Naive thymus-derived CD8-positive, alpha-beta T cell (primary cell): ENCODE measurements around the gene KDM2B. TPM values are rescaled to one million over a fixed set of nuclear protein-coding genes. Genes with fewer than 3 reads are reported as not detected.

Source experiments
- ATAC-seq, 2 donors: fragments of 150-1000 bp; cut with Tn5 transposase in 1 of 2; sonication (Bioruptor Pico), chemical (Tn5 transposase) in 1 of 2; 1 replicate in 1 of 2; 2 replicates in 1 of 2; pipeline ENCODE4 v1.10.0; 2021; ENCODE audit warnings: mild to moderate bottlenecking in 2 of 2, moderate library complexity in 2 of 2
- POLR2A ChIA-PET: fragments of 350-600 bp; sonication (Branson Sonifier 250); formaldehyde crosslinking; loops from one replicate; lab custom pipeline; 2021; ENCODE audit warnings: antibody characterized with exemption; lab: Charles Lee
- DNase-seq, 10 donors: peaks; one replicate each; pipeline versions ENCODE4 v3.0.0 to v3.0.0-alpha.2; 2020 to 2022
- H3K27ac Mint-ChIP-seq, 10 donors: one replicate each; pipeline ENCODE4 v1.8.0; 2020 to 2022; ENCODE audit warnings: mild to moderate bottlenecking in 10 of 10, mixed read lengths in 10 of 10, moderate library complexity in 4 of 10, inconsistent platforms in 1 of 10
- H3K27me3 Mint-ChIP-seq, 5 donors: one replicate each; pipeline ENCODE4 v1.8.0; 2021 to 2022; ENCODE audit warnings: mixed read lengths in 5 of 5
- H3K36me3 Mint-ChIP-seq, 3 donors: one replicate each; pipeline ENCODE4 v1.8.0; 2020 to 2022; ENCODE audit warnings: mixed read lengths in 3 of 3, mild to moderate bottlenecking in 2 of 3, inconsistent platforms in 1 of 3
- H3K4me1 Mint-ChIP-seq, 4 donors: one replicate each; pipeline ENCODE4 v1.8.0; 2021 to 2022; ENCODE audit warnings: mixed read lengths in 4 of 4
- H3K4me3 Mint-ChIP-seq, 10 donors: one replicate each; pipeline ENCODE4 v1.8.0; 2020 to 2022; ENCODE audit warnings: mild to moderate bottlenecking in 10 of 10, mixed read lengths in 10 of 10, moderate library complexity in 6 of 10, inconsistent platforms in 1 of 10
- H3K9me3 Mint-ChIP-seq, 9 donors: one replicate each; pipeline ENCODE4 v1.8.0; 2020 to 2022; ENCODE audit warnings: mixed read lengths in 9 of 9, mild to moderate bottlenecking in 3 of 9, inconsistent platforms in 1 of 9, moderate library complexity in 1 of 9
- polyA plus RNA-seq, 3 donors: library from polyadenylated mRNA; unstranded; fragments of 300-500 nt; fragmentation: Illumina TruSeq; gene quantifications; one replicate each; pipeline ENCODE4 v1.2.3, GENCODE V29; 2021
- total RNA-seq, 8 experiments: library from RNA in 2 of 8; stranded (reverse) in 2 of 8; gene quantifications; one replicate each; pipeline ENCODE4 v1.2.3 and lab custom pipeline; 2021 to 2026

Gene KDM2B
- total RNA-seq: 10 to 100 TPM; 91.8 to 95.0 TPM
- polyA plus RNA-seq: 10 to 100 TPM; 13.0 to 19.4 (median 18.4) TPM
- total RNA-seq (lab: John Stamatoyannopoulos, UW): 76.3 to 124 (median 104) reads per million in 6 experiments

- H3K36me3 Mint-ChIP-seq: no peaks in the 10 kb centered on the region
- peak within 1 kb of the TSS; percentile 91 to 100 (median 99) for H3K27ac Mint-ChIP-seq
- H3K27me3 Mint-ChIP-seq: no peaks in the 10 kb centered on the region
- no peaks in the 10 kb centered on the region for H3K9me3 Mint-ChIP-seq
- POLR2A ChIA-PET: interaction anchor here (0.6 to 10.6 kb wide), 17 partner anchors 10 to 221 kb away, joined by 3 to 150 read pairs (median 9); partner anchors contain the start of gene ORAI1
- DNase-seq (peak in 5 of 10 donors; percentile 13 to 42 (median 25)), ATAC-seq (peak; percentile 28 to 37)
- H3K4me1 Mint-ChIP-seq: peaks cover 20 to 48% (median 38%) of the 10 kb centered on the region in 4 donors
- peak within 1 kb of the TSS; percentile 95 to 99 (median 97) for H3K4me3 Mint-ChIP-seq
These were observed at the start of gene KDM2B for GRCh38 chr12:121580959-121581685. TSS of gene KDM2B (minus strand) at chr12:121581023. CDS start at chr12:121580911, 112 bp downstream.

GRCh38 chr12:121628536-121628935 lies 47.7 kb upstream of the KDM2B start:
- POLR2A ChIA-PET: interaction anchor here (0.6 to 11.6 kb wide), 13 partner anchors 9 to 323 kb away, joined by 3 to 291 read pairs (median 6); partner anchors contain the start of genes KDM2B and MORN3
- no peaks in the 10 kb centered on the region for H3K9me3 Mint-ChIP-seq
- peak overlapping the region; percentile 91 to 98 (median 97) for H3K27ac Mint-ChIP-seq
- H3K4me1 Mint-ChIP-seq: peaks cover 29 to 72% (median 68%) of the 10 kb centered on the region in 4 donors
- DNase-seq (no peak), ATAC-seq (no peak)
- peaks cover 0 to 11% (median 1%) of the 10 kb centered on the region in 3 donors for H3K36me3 Mint-ChIP-seq
- H3K4me3 Mint-ChIP-seq: peak overlapping the region; percentile 93 to 98 (median 94)
- no peaks in the 10 kb centered on the region for H3K27me3 Mint-ChIP-seq

DNA sequence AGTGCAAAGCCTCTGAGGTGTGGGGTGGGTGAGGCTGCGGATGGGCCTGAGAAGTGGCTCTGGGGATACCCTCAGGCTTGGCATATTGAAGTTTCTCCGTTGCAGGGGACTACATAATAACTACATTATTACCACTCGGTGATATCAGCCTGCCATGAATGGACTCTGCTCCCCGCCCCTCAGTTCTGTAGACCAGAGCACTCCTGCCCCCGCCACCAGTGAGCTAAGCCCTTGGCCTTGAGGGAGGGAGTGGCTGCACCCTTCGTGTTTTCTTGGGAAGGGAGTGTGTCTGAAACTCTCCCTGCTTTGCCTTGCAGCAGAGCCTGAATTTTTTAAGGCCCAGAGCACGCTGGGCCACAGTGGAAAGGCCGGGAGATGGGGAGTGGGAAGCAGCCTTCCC lies 47.2 kb upstream of the KDM2B start:
- H3K9me3 Mint-ChIP-seq: no peaks in the 10 kb centered on the region
- peaks cover 28 to 70% (median 65%) of the 10 kb centered on the region in 4 donors for H3K4me1 Mint-ChIP-seq
- no peaks in the 10 kb centered on the region for H3K27me3 Mint-ChIP-seq
- peaks cover 0 to 9% (median 1%) of the 10 kb centered on the region in 3 donors for H3K36me3 Mint-ChIP-seq
- H3K27ac Mint-ChIP-seq: peak overlapping the region; percentile 91 to 98 (median 97)
- DNase-seq (no peak), ATAC-seq (no peak)
- POLR2A ChIA-PET: interaction anchor here (0.5 to 11.6 kb wide), 18 partner anchors 9 to 1426 kb away, joined by 3 to 291 read pairs (median 6); partner anchors contain the start of genes KDM2B, MORN3, RHOF and TMEM120B
- peak overlapping the region; percentile 93 to 98 (median 94) for H3K4me3 Mint-ChIP-seq

DNA sequence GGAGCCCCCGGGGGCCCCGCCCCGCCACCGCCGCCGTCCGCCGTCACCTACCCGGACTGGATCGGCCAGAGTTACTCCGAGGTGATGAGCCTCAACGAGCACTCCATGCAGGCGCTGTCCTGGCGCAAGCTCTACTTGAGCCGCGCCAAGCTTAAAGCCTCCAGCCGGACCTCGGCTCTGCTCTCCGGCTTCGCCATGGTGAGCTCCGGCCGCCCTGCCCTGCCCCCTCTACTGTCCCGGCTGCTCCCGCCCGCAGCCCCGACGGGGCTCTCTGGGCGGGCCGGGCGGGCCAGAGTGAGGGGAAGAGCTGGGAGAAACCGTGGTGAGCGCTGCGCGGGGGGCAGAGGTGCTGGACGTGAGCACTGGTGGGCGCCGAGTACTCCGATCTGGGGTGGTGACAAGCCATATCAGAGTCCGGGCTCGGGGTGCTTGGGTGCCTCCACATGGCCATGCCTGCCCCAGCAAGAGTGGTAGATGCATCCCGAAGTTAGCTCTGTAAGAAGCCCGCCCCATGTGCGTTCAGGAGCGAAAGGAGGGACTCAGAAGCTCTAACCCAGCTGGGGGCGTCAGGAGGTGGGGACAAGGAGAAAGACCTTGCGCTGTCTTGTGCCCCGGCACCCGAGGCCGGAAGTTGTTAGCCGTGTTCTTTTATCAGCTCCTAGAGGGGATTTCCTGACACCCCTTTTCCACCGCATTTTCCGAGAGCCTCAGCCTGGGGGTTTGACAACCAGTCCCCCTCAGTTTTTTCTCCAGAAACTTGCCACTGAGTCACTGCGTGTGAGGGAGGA lies 46.2 kb upstream of the KDM2B start:
- DNase-seq (peak; percentile 70 to 94 (median 86)), ATAC-seq (peak; percentile 68 to 73)
- peaks cover 26 to 61% (median 55%) of the 10 kb centered on the region in 4 donors for H3K4me1 Mint-ChIP-seq
- peaks cover 0 to 5% (median 1%) of the 10 kb centered on the region in 3 donors for H3K36me3 Mint-ChIP-seq
- H3K27ac Mint-ChIP-seq: peak overlapping the region; percentile 91 to 98 (median 97)
- no peaks in the 10 kb centered on the region for H3K9me3 Mint-ChIP-seq
- POLR2A ChIA-PET: interaction anchor here (0.6 to 11.6 kb wide), 37 partner anchors 10 to 622 kb away, joined by 3 to 291 read pairs (median 6); partner anchors contain the start of genes KDM2B, MORN3, RHOF and RNF34
- H3K4me3 Mint-ChIP-seq: peak overlapping the region; percentile 93 to 98 (median 94)
- H3K27me3 Mint-ChIP-seq: no peaks in the 10 kb centered on the region

DNA sequence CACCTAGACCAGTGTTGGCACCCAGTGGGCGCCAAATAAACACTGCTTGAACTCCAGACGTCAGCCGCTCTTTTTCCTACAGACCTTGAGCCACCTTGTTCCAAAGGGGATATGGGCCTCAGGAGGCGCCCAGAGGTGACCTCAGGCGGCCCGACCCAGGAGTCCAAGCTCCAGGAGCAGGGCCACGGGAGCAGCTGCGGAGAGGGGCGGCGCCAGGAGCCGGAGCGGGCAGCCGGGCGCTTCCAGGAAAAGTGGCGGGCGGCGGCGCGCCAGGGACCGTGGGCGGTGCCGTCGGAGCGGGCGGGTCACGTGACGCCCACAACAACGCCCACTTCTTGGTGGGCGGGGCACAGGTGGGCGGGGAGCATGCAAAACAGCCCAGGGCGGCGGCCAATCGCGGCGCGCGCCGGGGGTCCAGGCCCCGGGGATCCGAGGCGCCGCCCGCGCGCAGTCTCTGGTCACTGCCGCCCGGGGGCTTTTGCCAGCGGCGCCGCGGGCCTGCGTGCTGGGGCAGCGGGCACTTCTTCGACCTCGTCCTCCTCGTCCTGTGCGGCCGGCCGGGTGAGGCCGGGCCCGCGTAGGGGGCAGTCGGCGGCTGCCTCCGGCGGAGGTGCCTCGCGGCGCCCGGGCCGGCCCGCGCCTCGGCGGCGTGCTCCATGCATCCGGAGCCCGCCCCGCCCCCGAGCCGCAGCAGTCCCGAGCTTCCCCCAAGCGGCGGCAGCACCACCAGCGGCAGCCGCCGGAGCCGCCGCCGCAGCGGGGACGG lies 45.4 kb upstream of the KDM2B start, which contains the start of gene ORAI1:
Gene ORAI1, plus strand, starts transcription at position 444 of the 766 bp plus-strand sequence.
- Mint-ChIP-seq H3K36me3 (peaks cover 0 to 4% (median 1%) of the 10 kb centered on the region in 3 donors), H3K27ac (peak within 1 kb of the TSS; percentile 91 to 98 (median 97)), H3K27me3 (no peaks in the 10 kb centered on the region), H3K9me3 (no peaks in the 10 kb centered on the region), H3K4me3 (peak within 1 kb of the TSS; percentile 93 to 98 (median 94)), H3K4me1 (peaks cover 22 to 53% (median 48%) of the 10 kb centered on the region in 4 donors)
- ATAC-seq (peak; percentile 68 to 69), DNase-seq (peak; percentile 91 to 98 (median 96))
- POLR2A ChIA-PET: interaction anchor here (0.5 to 11.6 kb wide), 37 partner anchors 11 to 621 kb away, joined by 3 to 291 read pairs (median 6); partner anchors contain the start of genes KDM2B, MORN3, RHOF and RNF34

DNA sequence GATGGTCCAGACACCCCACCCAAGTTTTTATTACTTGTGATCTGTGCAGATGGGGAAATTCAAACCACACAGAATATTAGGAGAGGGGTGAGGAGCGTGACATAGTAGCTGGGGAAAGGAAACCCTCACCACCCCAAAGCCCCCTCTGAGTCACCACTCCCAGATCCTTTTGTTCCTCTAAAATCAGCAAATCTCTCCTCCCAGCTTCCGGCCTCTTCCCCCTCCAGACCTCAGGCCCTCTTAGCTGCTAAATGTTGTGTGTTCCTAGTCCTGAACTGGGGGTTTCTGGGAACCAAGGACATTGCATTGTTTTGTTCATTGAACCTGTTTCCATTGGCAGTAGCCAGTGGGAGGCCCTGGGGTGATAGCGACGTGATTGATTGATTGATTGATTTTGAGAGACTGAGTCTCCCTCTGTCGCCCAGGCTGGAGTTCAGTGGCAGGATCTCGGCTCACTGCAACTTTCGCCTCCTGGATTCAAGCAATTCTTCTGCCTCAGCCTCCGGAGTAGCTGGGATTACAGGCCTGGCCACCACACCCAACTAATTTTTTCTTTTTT lies 39.6 kb upstream of the KDM2B start:
- DNase-seq: no peak
- peak overlapping the region in 2 of 10 donors; percentile 16 to 65 for H3K27ac Mint-ChIP-seq
- H3K4me3 Mint-ChIP-seq: no peak overlapping the region
- POLR2A ChIA-PET: interaction anchor here (0.7 to 11.6 kb wide), 4 partner anchors 26 to 408 kb away, joined by 3 to 150 read pairs (median 4); partner anchors contain the start of gene KDM2B
- no peak for ATAC-seq
- H3K27me3 Mint-ChIP-seq: no peaks in the 10 kb centered on the region
- H3K36me3 Mint-ChIP-seq: no peaks in the 10 kb centered on the region
- peaks cover 8 to 30% (median 12%) of the 10 kb centered on the region in 4 donors for H3K4me1 Mint-ChIP-seq
- H3K9me3 Mint-ChIP-seq: no peaks in the 10 kb centered on the region

DNA sequence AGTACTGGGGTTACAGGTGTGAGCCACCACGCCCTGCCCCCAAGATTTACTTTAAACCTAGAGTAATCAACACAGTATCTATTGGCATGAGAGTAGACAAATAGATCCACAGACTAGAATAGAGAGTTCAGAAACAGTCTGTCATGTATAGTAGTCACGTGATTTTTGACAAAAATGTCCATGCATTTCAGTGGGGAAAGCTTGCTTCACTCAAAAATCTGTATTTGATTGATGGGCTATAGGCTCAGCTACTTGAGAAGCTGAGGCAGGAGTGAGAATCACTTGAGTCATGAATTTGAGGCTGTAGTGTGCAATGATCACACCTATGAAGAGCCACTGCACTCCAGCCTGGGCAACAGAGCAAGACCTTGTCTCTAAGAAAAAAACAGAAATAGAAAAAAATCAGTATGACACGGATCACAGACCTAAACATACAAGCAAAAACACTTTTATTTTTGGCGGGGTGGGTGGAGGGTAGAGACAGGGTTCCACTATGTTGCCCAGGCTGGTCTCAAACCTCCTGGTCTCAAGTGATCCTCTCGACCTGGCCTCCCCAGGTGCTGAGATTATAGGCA lies 37.9 kb upstream of the KDM2B start:
- Mint-ChIP-seq H3K9me3 (no peaks in the 10 kb centered on the region), H3K36me3 (no peaks in the 10 kb centered on the region), H3K27me3 (no peaks in the 10 kb centered on the region), H3K27ac (peak overlapping the region in 5 of 10 donors; percentile 31 to 60 (median 32)), H3K4me3 (no peak overlapping the region), H3K4me1 (peaks cover 0 to 29% (median 9%) of the 10 kb centered on the region in 4 donors)
- DNase-seq (no peak), ATAC-seq (no peak)
- POLR2A ChIA-PET: interaction anchor here (0.5 to 11.6 kb wide), 3 partner anchors 37 to 71 kb away, joined by 3 to 150 read pairs (median 3); partner anchors contain the start of gene KDM2B

GRCh38 chr12:121614872-121615467 lies 34.1 kb upstream of the KDM2B start:
- Mint-ChIP-seq H3K27ac (peak overlapping the region in 2 of 10 donors; percentile 41 to 76), H3K4me3 (no peak overlapping the region), H3K27me3 (no peaks in the 10 kb centered on the region), H3K9me3 (no peaks in the 10 kb centered on the region), H3K36me3 (no peaks in the 10 kb centered on the region), H3K4me1 (peaks cover 5 to 23% (median 8%) of the 10 kb centered on the region in 4 donors)
- DNase-seq (no peak), ATAC-seq (peak in 1 of 2 donors; percentile 22)
- POLR2A ChIA-PET: interaction anchor here (0.6 to 1.7 kb wide), 3 partner anchors 11 to 46 kb away, joined by 3 to 5 read pairs (median 3); partner anchors contain the start of gene ORAI1

DNA sequence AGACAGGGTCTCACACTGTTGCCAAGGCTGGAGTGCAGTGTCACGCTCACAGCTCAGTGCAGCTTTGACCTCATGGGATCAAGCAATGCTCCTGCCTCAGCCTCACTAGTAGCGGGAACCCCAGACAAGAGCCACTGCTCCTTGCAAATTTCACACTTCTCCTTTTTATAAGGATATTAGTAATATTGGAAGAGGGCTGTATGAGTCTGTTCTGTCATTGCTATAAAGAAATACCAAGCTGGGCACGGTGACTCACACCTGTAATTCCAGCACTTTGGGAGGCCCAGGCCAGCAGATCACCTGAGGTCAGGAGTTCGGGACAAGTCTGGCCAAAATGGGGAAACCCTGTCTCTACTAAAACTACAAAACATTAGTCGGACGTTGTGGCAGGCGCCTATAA lies 32.6 kb upstream of the KDM2B start:
- peak overlapping the region in 1 of 10 donors; percentile 79 for H3K27ac Mint-ChIP-seq
- ATAC-seq: no peak
- no peaks in the 10 kb centered on the region for H3K36me3 Mint-ChIP-seq
- DNase-seq: no peak
- no peak overlapping the region for H3K4me3 Mint-ChIP-seq
- POLR2A ChIA-PET: interaction anchor here (0.7 to 1.1 kb wide), 2 partner anchors 34 to 63 kb away, joined by 4 read pairs; no protein-coding TSS in a partner anchor
- H3K4me1 Mint-ChIP-seq: peaks cover 5 to 13% (median 8%) of the 10 kb centered on the region in 4 donors
- no peaks in the 10 kb centered on the region for H3K9me3 Mint-ChIP-seq
- H3K27me3 Mint-ChIP-seq: no peaks in the 10 kb centered on the region

DNA sequence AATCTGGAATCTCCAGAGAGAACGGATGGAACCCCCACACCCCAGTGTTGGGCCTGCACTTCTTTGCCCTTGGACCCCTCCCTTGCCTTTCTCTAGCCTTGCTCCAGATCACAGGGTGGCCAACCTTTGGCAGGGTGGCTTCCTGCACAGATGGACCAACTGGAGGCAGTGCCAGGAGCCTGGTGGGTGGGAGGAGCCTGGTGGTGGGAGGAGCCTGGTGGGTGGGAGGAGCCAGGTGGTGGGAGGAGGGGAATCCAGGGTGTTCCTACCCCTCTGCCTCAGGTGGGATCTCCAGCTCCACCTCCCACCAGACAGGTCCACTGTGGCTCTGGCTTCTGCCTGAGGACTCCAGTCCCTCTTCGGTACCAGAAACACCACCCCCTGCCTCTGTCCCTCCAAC lies 30.5 kb upstream of the KDM2B start:
- POLR2A ChIA-PET: no interaction called here
- Mint-ChIP-seq H3K4me3 (no peak overlapping the region), H3K4me1 (peaks cover 6 to 11% (median 8%) of the 10 kb centered on the region in 4 donors), H3K9me3 (no peaks in the 10 kb centered on the region), H3K27me3 (no peaks in the 10 kb centered on the region), H3K27ac (peak overlapping the region in 3 of 10 donors; percentile 47 to 90 (median 79)), H3K36me3 (no peaks in the 10 kb centered on the region)
- DNase-seq (peak in 1 of 10 donors; percentile 18), ATAC-seq (peak in 1 of 2 donors; percentile 33)
